ENCODE data around the gene NOL8.

Gene NOL8

GRCh38 chr9:92254381-92255337, 70.5 kb downstream of the NOL8 start:
- Histone ChIP-seq H3K4me3 (no peak overlapping the region), H3K27ac (0 out of 2 replicates have a peak overlapping the region, but pooled peaks have one; percentile 31), H3K36me3 (ENCODE audit: insufficient read depth, low read length) (peaks cover 98% of the 10 kb centered on the region), H3K9me3 (ENCODE audit: low read depth, low read length) (no peaks in the 10 kb centered on the region), H3K9ac (ENCODE audit: insufficient read length) (no peak overlapping the region)
- no peak for DNase-seq (ENCODE audit: low read depth, low spot score)
- TF ChIP-seq FOXP2 (optimal IDR thresholded peaks at IDR 0.05; ENCODE audit: control extremely low read depth, extremely low read length, insufficient read depth) = no peak
- TF ChIP-seq EZH2 (IDR thresholded peaks at IDR 0.05) = no peak
- TF ChIP-seq POLR2AphosphoS5 (IDR thresholded peaks at IDR 0.05; ENCODE audit: borderline replicate concordance, low read depth, low read length) = no peak; the same call in 1 of the 2 replicates

- Histone ChIP-seq H3K36me3 (ENCODE audit: insufficient read depth, low read length) (peaks cover 98% of the 10 kb centered on the region), H3K9ac (ENCODE audit: insufficient read length) (no peak overlapping the region), H3K27ac (no peak overlapping the region), H3K4me3 (no peak overlapping the region), H3K9me3 (ENCODE audit: low read depth, low read length) (no peaks in the 10 kb centered on the region)
- TF ChIP-seq EZH2 (IDR thresholded peaks at IDR 0.05) (no peak), POLR2AphosphoS5 (IDR thresholded peaks at IDR 0.05; ENCODE audit: borderline replicate concordance, low read depth, low read length) (no peak), FOXP2 (optimal IDR thresholded peaks at IDR 0.05; ENCODE audit: control extremely low read depth, extremely low read length, insufficient read depth) (no peak)
- no peak for DNase-seq (ENCODE audit: low read depth, low spot score)
Measured at GRCh38 chr9:92253656-92254055, 71.5 kb downstream of the NOL8 start.

GRCh38 chr9:92247981-92248380, 77.2 kb downstream of the NOL8 start:
- Histone ChIP-seq H3K36me3 (ENCODE audit: insufficient read depth, low read length) (peaks cover 96% of the 10 kb centered on the region), H3K27ac (no peak overlapping the region)

More at GRCh38 chr9:92247981-92248380, 77.2 kb downstream of the NOL8 start:
- TF ChIP-seq POLR2AphosphoS5 (IDR thresholded peaks at IDR 0.05; ENCODE audit: borderline replicate concordance, low read depth, low read length) = no peak
- TF ChIP-seq FOXP2 (optimal IDR thresholded peaks at IDR 0.05; ENCODE audit: control extremely low read depth, extremely low read length, insufficient read depth) = no peak
- no peak for TF ChIP-seq EZH2 (IDR thresholded peaks at IDR 0.05)
- no peak for DNase-seq (ENCODE audit: low read depth, low spot score)
- no peak overlapping the region for H3K9ac ChIP-seq (ENCODE audit: insufficient read length)
- no peaks in the 10 kb centered on the region for H3K9me3 ChIP-seq (ENCODE audit: low read depth, low read length)
- no peak overlapping the region for H3K4me3 ChIP-seq
